Activated T-cell treated with anti-CD3 and anti-CD28 coated beads for 24 hours (primary cell): Measurements from ENCODE around the gene ENC1.

ENCODE experiments used
- DNase-seq: peaks from one replicate; pipeline ENCODE4 v3.0.0-alpha.2; 2020; ENCODE audit warnings: low read depth

ENC1 gene

GRCh38 chr5:74657165-74657564, 16.6 kb upstream of the ENC1 start:
- DNase-seq: no peak

GRCh38 chr5:74655716-74656115, 15.2 kb upstream of the ENC1 start:
- DNase-seq: no peak

- no peak for DNase-seq
These were observed 14.7 kb upstream of the ENC1 start for GRCh38 chr5:74655206-74655605.

- no peak for DNase-seq
These were observed 13.5 kb upstream of the ENC1 start for GRCh38 chr5:74653991-74654390.

GRCh38 chr5:74652576-74652975, 12.0 kb upstream of the ENC1 start:
- DNase-seq: no peak

- no peak for DNase-seq
These were observed 11.2 kb upstream of the ENC1 start for GRCh38 chr5:74651710-74652109.

- DNase-seq: no peak
These were observed 9.0 kb upstream of the ENC1 start for GRCh38 chr5:74649421-74649973.

- DNase-seq: no peak
These were observed 8.3 kb upstream of the ENC1 start for GRCh38 chr5:74648835-74649293.

GRCh38 chr5:74647096-74647495, 6.6 kb upstream of the ENC1 start:
- DNase-seq: no peak

- DNase-seq: no peak
These were observed 2.6 kb upstream of the ENC1 start for GRCh38 chr5:74643111-74643562.

- DNase-seq: no peak
These were observed 2.0 kb upstream of the ENC1 start for GRCh38 chr5:74642543-74642863.

- no peak for DNase-seq
These were observed 1.4 kb upstream of the ENC1 start for GRCh38 chr5:74641735-74642542.

GRCh38 chr5:74640954-74641734, 616 bp upstream of the ENC1 start:
- no peak for DNase-seq

- DNase-seq: no peak
These were observed 600 bp downstream of the ENC1 start for GRCh38 chr5:74639807-74640449.

GRCh38 chr5:74638970-74639806, 1.3 kb downstream of the ENC1 start:
- no peak for DNase-seq

- no peak for DNase-seq
These were observed 2.0 kb downstream of the ENC1 start for GRCh38 chr5:74638544-74638969.

- DNase-seq: no peak
These were observed 4.0 kb downstream of the ENC1 start for GRCh38 chr5:74636552-74636951.

- DNase-seq: no peak
These were observed 4.4 kb downstream of the ENC1 start for GRCh38 chr5:74636149-74636548.

- DNase-seq: no peak
These were observed 5.8 kb downstream of the ENC1 start for GRCh38 chr5:74634611-74635286.

- DNase-seq: no peak
These were observed 6.8 kb downstream of the ENC1 start for GRCh38 chr5:74633695-74634094.

GRCh38 chr5:74632947-74633356, 7.6 kb downstream of the ENC1 start:
- no peak for DNase-seq
